GM12878 (cell line): ENCODE measurements around the gene FXYD3. TPM values are rescaled to one million over a fixed set of nuclear protein-coding genes. Genes with fewer than 3 reads are reported as not detected.

Experiments used
- BCLAF1 ChIP-seq: fragments of 450-650 bp; IDR thresholded peaks from 2 replicates; pipeline ENCODE4 v1.6.1; 2017; ENCODE audit warnings: antibody characterized with exemption, mild to moderate bottlenecking, moderate library complexity
- BMI1 ChIP-seq: fragments of 450-650 bp; IDR thresholded peaks from 2 replicates; pipeline ENCODE4 v1.6.1; 2016; ENCODE audit warnings: mild to moderate bottlenecking, moderate library complexity, borderline replicate concordance
- CHD2 ChIP-seq: IDR thresholded peaks from 2 replicates; pipeline ENCODE4 v1.6.1; 2011; ENCODE audit warnings: low read depth, low read length, improper control_type of control experiment, borderline replicate concordance
- CREM ChIP-seq: IDR thresholded peaks from 2 replicates; pipeline ENCODE4 v1.6.1; 2014; ENCODE audit warnings: antibody characterized with exemption, low read depth
- EGR1 ChIP-seq, 2 experiments: IDR thresholded peaks; 1 replicate in 1 of 2; 2 replicates in 1 of 2; pipeline ENCODE4 v1.6.1; 2011 to 2012; ENCODE audit warnings: low read depth in 2 of 2, low read length in 2 of 2, borderline replicate concordance in 1 of 2, mild to moderate bottlenecking in 1 of 2, moderate library complexity in 1 of 2
- GABPA ChIP-seq: IDR thresholded peaks from 2 replicates; pipeline ENCODE4 v1.6.1; 2014; ENCODE audit warnings: antibody characterized with exemption, low read depth, mild to moderate bottlenecking, inconsistent platforms
- HCFC1 ChIP-seq: fragments of 150-350 bp; IDR thresholded peaks from 2 replicates; pipeline ENCODE4 v1.6.1; 2014; ENCODE audit warnings: low read length
- IKZF1 ChIP-seq: fragments of 450-650 bp; conservative IDR thresholded peaks from 2 replicates; pipeline ENCODE4 v1.6.1; 2017; ENCODE audit warnings: antibody characterized with exemption, mild to moderate bottlenecking
- JUNB ChIP-seq: IDR thresholded peaks from 2 replicates; pipeline ENCODE4 v1.6.1; 2016; ENCODE audit warnings: antibody characterized with exemption, mild to moderate bottlenecking
- KDM1A ChIP-seq: fragments of 200-600 bp; sonication (generic); IDR thresholded peaks from 2 replicates; pipeline ENCODE4 v1.6.1; 2016; ENCODE audit warnings: borderline replicate concordance
- MEF2B ChIP-seq: fragments of 450-650 bp; IDR thresholded peaks from 2 replicates; pipeline ENCODE4 v1.6.1; 2018; ENCODE audit warnings: mild to moderate bottlenecking, moderate library complexity; ENCODE audit not compliant: partially characterized antibody, poor library complexity, severe bottlenecking
- MXI1 ChIP-seq: fragments of 150-350 bp; IDR thresholded peaks from 2 replicates; pipeline ENCODE4 v1.6.1; 2011; ENCODE audit warnings: low read depth, mild to moderate bottlenecking, inconsistent platforms, low read length, improper control_type of control experiment
- NFIC ChIP-seq: IDR thresholded peaks from 2 replicates; pipeline ENCODE4 v1.6.1; 2012; ENCODE audit warnings: low read depth, mild to moderate bottlenecking, inconsistent platforms, low read length, moderate library complexity
- RAD51 ChIP-seq: fragments of 450-650 bp; IDR thresholded peaks from 2 replicates; pipeline ENCODE4 v1.6.1; 2016; ENCODE audit warnings: moderate library complexity, mild to moderate bottlenecking, inconsistent platforms
- SMARCA5 ChIP-seq: fragments of 450-650 bp; IDR thresholded peaks from 2 replicates; pipeline ENCODE4 v1.6.1; 2017; ENCODE audit warnings: mild to moderate bottlenecking
- SP1 ChIP-seq: IDR thresholded peaks from one replicate; pipeline ENCODE4 v1.6.1; 2011; ENCODE audit warnings: low read depth, low read length
- SPI1 ChIP-seq: IDR thresholded peaks from 2 replicates; pipeline ENCODE4 v1.6.1; 2011; ENCODE audit warnings: low read depth, mild to moderate bottlenecking, low read length, moderate library complexity, borderline replicate concordance; ENCODE audit not compliant: insufficient read depth
- TARDBP ChIP-seq: IDR thresholded peaks from 2 replicates; pipeline ENCODE4 v1.6.1; 2016; ENCODE audit warnings: borderline replicate concordance
- USF2 ChIP-seq: IDR thresholded peaks from 2 replicates; pipeline ENCODE4 v1.6.1; 2011; ENCODE audit warnings: low read depth, low read length, improper control_type of control experiment, borderline replicate concordance
- YY1 ChIP-seq: IDR thresholded peaks from 2 replicates; pipeline ENCODE4 v1.6.1; 2011; ENCODE audit warnings: low read depth, mild to moderate bottlenecking, low read length
- ZNF592 ChIP-seq: fragments of 450-650 bp; IDR thresholded peaks from 2 replicates; pipeline ENCODE4 v1.6.1; 2017; ENCODE audit warnings: mild to moderate bottlenecking, moderate library complexity
- ZSCAN29 ChIP-seq: fragments of 450-650 bp; IDR thresholded peaks from 2 replicates; pipeline ENCODE4 v1.6.1; 2017; ENCODE audit warnings: mild to moderate bottlenecking, moderate library complexity
- polyA plus RNA-seq, 11 experiments: library from polyadenylated mRNA; depleted of rRNA in 4 of 11; unstranded in 6 of 11; stranded (reverse) in 5 of 11; fragments of >200 nt; fragmentation: Nextera tagmentation in 4 of 11; fragmentation: Illumina TruSeq in 1 of 11; extraction: Ambion mirVana in 4 of 11; extraction: Trizol in 1 of 11; gene quantifications; 1 replicate in 1 of 11; 2 replicates in 10 of 11; pipeline versions ENCODE4 v1.2.1 to v1.2.3, GENCODE V29; 2011 to 2016; ENCODE audit warnings: inconsistent platforms in 2 of 11, missing spikeins in 2 of 11, low read depth in 1 of 11
- total RNA-seq, 4 experiments: library from RNA; depleted of rRNA in 3 of 4; stranded (reverse); fragments of >200 nt in 3 of 4; fragmentation: Illumina TruSeq in 1 of 4; extraction: Trizol in 1 of 4; gene quantifications; 2 replicates each; pipeline versions ENCODE4 v1.2.1 to v1.2.3, GENCODE V29; 2013 to 2021

Gene FXYD3
- total and polyA plus RNA-seq, 10 of the 15 experiments (the other 5 are each of a cell fraction or from before 2014, with no cell fraction given) = 0.09 to 0.44 TPM; not detected in 8

- no peak for TF ChIP-seq ZNF592
- TF ChIP-seq JUNB = no peak
- no peak for TF ChIP-seq MXI1
- TF ChIP-seq SMARCA5 = 0 out of 2 replicates have a peak, but pooled peaks have one; percentile 16
- TF ChIP-seq TARDBP = no peak
- TF ChIP-seq NFIC = no peak
- no peak for TF ChIP-seq EGR1 (IDR thresholded peaks at IDR 0.05; ENCODE audit: borderline replicate concordance in 1 of 2, low read depth in 2 of 2, low read length in 2 of 2)
- peak; percentile 3; the same call in 1 of the 2 replicates for TF ChIP-seq SPI1
- TF ChIP-seq USF2 = peak; percentile 18; the same call in 1 of the 2 replicates
- peak; percentile 60; the same call in 1 of the 2 replicates for TF ChIP-seq YY1
- peak; percentile 28 for TF ChIP-seq MEF2B
- TF ChIP-seq BCLAF1 = no peak
- peak; percentile 38 for TF ChIP-seq IKZF1
- TF ChIP-seq HCFC1 = no peak
- TF ChIP-seq GABPA = no peak
- no peak; the same call in 1 of the 2 replicates for TF ChIP-seq CREM
- no peak for TF ChIP-seq KDM1A
- TF ChIP-seq ZSCAN29 = no peak
- TF ChIP-seq BMI1 = no peak
- peak; percentile 86 for TF ChIP-seq RAD51
- TF ChIP-seq SP1 = no peak
- TF ChIP-seq CHD2 = no peak
These were observed 48.7 kb upstream of the FXYD3 start (continued) for GRCh38 chr19:35066691-35067563.
